HEK293 (cell line): Measurements from ENCODE around the gene ELOVL4.

Experiments
- CTCF ChIA-PET: fragments of 350-600 bp; formaldehyde crosslinking; extraction: SDS; loops from one replicate; lab custom pipeline; 2021; ENCODE audit warnings: antibody characterized with exemption; lab: Yijun Ruan, JAX
- POLR2A ChIA-PET: fragments of 300-600 bp; formaldehyde crosslinking; extraction: SDS; loops from one replicate; lab custom pipeline; 2020; ENCODE audit warnings: antibody characterized with exemption, inconsistent platforms; lab: Yijun Ruan, JAX
- H3K27ac ChIP-seq: fragments of 200-500 bp; sonication (Bioruptor generic); 2 replicates; pipeline ENCODE4 v1.5.1; 2014; ENCODE audit warnings: low read depth, low read length, control low read depth, inconsistent platforms; ENCODE audit errors: extremely low read depth
- H3K36me3 ChIP-seq, 2 experiments: fragments of 200-500 bp in 1 of 2; sonication (Bioruptor generic) in 1 of 2; 1 replicate in 1 of 2; 2 replicates in 1 of 2; pipeline ENCODE4 v1.5.1; 2014 to 2017; ENCODE audit warnings: inconsistent platforms in 2 of 2, low read length in 2 of 2; ENCODE audit not compliant: control insufficient read depth in 2 of 2, insufficient read depth in 1 of 2
- H3K4me1 ChIP-seq: fragments of 200-500 bp; sonication (Bioruptor generic); 2 replicates; pipeline ENCODE4 v1.5.1; 2014; ENCODE audit warnings: mild to moderate bottlenecking, low read length, inconsistent platforms; ENCODE audit not compliant: control insufficient read depth, insufficient read depth
- H3K4me3 ChIP-seq: 2 replicates; pipeline ENCODE4 v1.5.1; 2011; ENCODE audit warnings: low read depth, mild to moderate bottlenecking, control low read depth, low read length, moderate library complexity
- H3K9me3 ChIP-seq: fragments of 200-500 bp; sonication (Bioruptor generic); 2 replicates; pipeline ENCODE4 v1.5.1; 2014; ENCODE audit warnings: low read depth, low read length, inconsistent platforms; ENCODE audit not compliant: control insufficient read depth, insufficient read depth
- BCL6B ChIP-seq: fragments of 450-650 bp; formaldehyde crosslinking; IDR thresholded peaks from 2 replicates; pipeline ENCODE4 v1.5.1; 2017; ENCODE audit warnings: missing biosample characterization, missing genetic modification characterization
- GLIS2 ChIP-seq: fragments of 450-650 bp; formaldehyde crosslinking; IDR thresholded peaks from 2 replicates; pipeline ENCODE4 v1.5.1; 2016; ENCODE audit warnings: missing biosample characterization, missing genetic modification characterization
- KLF16 ChIP-seq: fragments of 450-650 bp; formaldehyde crosslinking; IDR thresholded peaks from 2 replicates; pipeline ENCODE4 v1.5.1; 2017; ENCODE audit warnings: missing biosample characterization, missing genetic modification characterization
- MEIS1 ChIP-seq: sonication (generic); formaldehyde crosslinking; IDR thresholded peaks from 2 replicates; pipeline ENCODE4 v1.8.1; 2022; ENCODE audit warnings: missing genetic modification reagents, mild to moderate bottlenecking, borderline replicate concordance
- MYNN ChIP-seq: fragments of 450-650 bp; formaldehyde crosslinking; IDR thresholded peaks from 2 replicates; pipeline ENCODE4 v1.5.1; 2016; ENCODE audit warnings: missing biosample characterization, missing genetic modification characterization, borderline replicate concordance
- SP7 ChIP-seq: fragments of 450-650 bp; formaldehyde crosslinking; IDR thresholded peaks from 2 replicates; pipeline ENCODE4 v1.5.1; 2016; ENCODE audit warnings: missing biosample characterization, missing genetic modification characterization
- ZNF292 ChIP-seq: fragments of 450-650 bp; formaldehyde crosslinking; IDR thresholded peaks from 2 replicates; pipeline ENCODE4 v1.5.1; 2016; ENCODE audit warnings: low read depth, missing biosample characterization, missing genetic modification characterization, borderline replicate concordance
- ZNF350 ChIP-seq: fragments of 450-650 bp; formaldehyde crosslinking; IDR thresholded peaks from 2 replicates; pipeline ENCODE4 v1.5.0; 2017; ENCODE audit warnings: missing biosample characterization, mild to moderate bottlenecking, missing genetic modification characterization
- ZNF391 ChIP-seq: fragments of 450-650 bp; formaldehyde crosslinking; IDR thresholded peaks from 2 replicates; pipeline ENCODE4 v1.5.1; 2016; ENCODE audit warnings: low read depth, missing biosample characterization, missing genetic modification characterization, borderline replicate concordance
- ZNF48 ChIP-seq: fragments of 450-650 bp; formaldehyde crosslinking; IDR thresholded peaks from 2 replicates; pipeline ENCODE4 v1.5.1; 2016; ENCODE audit warnings: missing biosample characterization, missing genetic modification characterization
- ZNF548 ChIP-seq: fragments of 450-650 bp; formaldehyde crosslinking; IDR thresholded peaks from 2 replicates; pipeline ENCODE4 v1.5.1; 2016; ENCODE audit warnings: missing biosample characterization, missing genetic modification characterization
- ZNF555 ChIP-seq: fragments of 450-650 bp; formaldehyde crosslinking; conservative IDR thresholded peaks from 2 replicates; pipeline ENCODE4 v1.5.1; 2017; ENCODE audit warnings: missing biosample characterization, mild to moderate bottlenecking, missing genetic modification characterization, inconsistent platforms
- ZNF580 ChIP-seq: fragments of 450-650 bp; formaldehyde crosslinking; IDR thresholded peaks from 2 replicates; pipeline ENCODE4 v1.5.1; 2016; ENCODE audit warnings: missing biosample characterization, missing genetic modification characterization
- ZNF624 ChIP-seq: fragments of 450-650 bp; formaldehyde crosslinking; IDR thresholded peaks from 2 replicates; pipeline ENCODE4 v1.5.1; 2017; ENCODE audit warnings: missing biosample characterization, missing genetic modification characterization
- ZNF76 ChIP-seq: fragments of 450-650 bp; formaldehyde crosslinking; IDR thresholded peaks from 2 replicates; pipeline ENCODE4; 2016; ENCODE audit warnings: low read depth, missing biosample characterization, missing genetic modification characterization, borderline replicate concordance
- ZNF777 ChIP-seq: fragments of 450-650 bp; formaldehyde crosslinking; IDR thresholded peaks from 2 replicates; pipeline ENCODE4 v1.5.1; 2017; ENCODE audit warnings: missing biosample characterization, missing genetic modification characterization, borderline replicate concordance
- TF ChIP-seq, protein P1 (sequence below): fragments of 450-650 bp; formaldehyde crosslinking; IDR thresholded peaks from 2 replicates; pipeline ENCODE4 v1.5.1; 2016; ENCODE audit warnings: missing biosample characterization, missing genetic modification characterization
- TF ChIP-seq, protein P2 (sequence below): fragments of 450-650 bp; formaldehyde crosslinking; IDR thresholded peaks from 2 replicates; pipeline ENCODE4 v1.5.1; 2016; ENCODE audit warnings: missing biosample characterization, missing genetic modification characterization
- TF ChIP-seq, protein P3 (sequence below): fragments of 450-650 bp; formaldehyde crosslinking; IDR thresholded peaks from 2 replicates; pipeline ENCODE4 v1.5.1; 2016; ENCODE audit warnings: missing biosample characterization, missing genetic modification characterization
- TF ChIP-seq, protein P4 (sequence below): fragments of 450-650 bp; formaldehyde crosslinking; IDR thresholded peaks from 2 replicates; pipeline ENCODE4 v1.5.0; 2017; ENCODE audit warnings: missing biosample characterization, missing genetic modification characterization, borderline replicate concordance

ELOVL4 gene

DNA sequence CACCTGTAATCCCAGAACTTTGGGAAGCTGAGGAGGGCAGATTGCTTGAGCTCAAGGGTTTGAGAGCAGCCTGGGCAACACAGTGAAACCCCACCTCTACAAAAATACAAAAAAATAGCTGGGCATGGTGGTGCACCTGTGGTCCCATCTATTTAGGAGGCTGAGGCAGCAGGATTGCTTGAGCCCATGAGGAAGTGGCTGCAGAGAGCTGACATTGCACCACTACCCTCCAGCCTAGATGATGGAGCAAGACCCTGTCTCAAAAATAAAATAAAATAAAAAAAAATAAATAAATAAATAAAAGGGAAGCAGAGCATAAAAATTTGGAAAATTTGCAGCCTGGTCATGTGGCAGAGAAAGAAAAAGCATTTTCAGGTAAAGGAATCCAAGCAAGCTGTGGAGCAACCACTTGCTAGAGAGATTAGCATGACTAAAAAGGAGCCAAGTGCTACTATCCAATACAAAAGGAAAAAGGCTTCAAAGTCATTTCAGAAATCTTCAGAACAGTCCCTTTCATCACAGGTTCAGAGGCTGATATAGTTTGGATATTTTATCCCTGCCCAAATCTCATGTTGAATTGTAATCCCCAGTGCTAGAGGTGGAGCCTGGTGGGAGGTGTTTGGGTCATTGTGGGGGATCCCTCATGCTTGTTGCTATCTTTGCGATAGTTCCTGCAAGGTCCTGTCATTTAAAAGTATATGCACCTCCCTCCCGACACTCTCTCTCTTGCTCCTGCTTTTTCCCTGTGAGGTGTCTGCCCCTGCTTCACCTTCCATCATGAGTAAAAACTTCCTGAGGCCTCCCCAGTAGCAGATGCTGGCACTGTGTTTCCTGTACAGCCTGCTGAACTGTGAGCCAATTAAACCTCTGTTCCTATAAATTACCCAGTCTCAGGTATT lies 45.9 kb upstream of the ELOVL4 start:
- no peak overlapping the region for H3K27ac ChIP-seq
- ChIA-PET POLR2A (no interaction called here), CTCF (interaction anchor here (1.1 kb wide), 1 partner anchor 11 kb away, joined by 4 read pairs; no protein-coding TSS in a partner anchor)

GRCh38 chr6:79989641-79990040 lies 42.3 kb upstream of the ELOVL4 start:
- ChIA-PET CTCF (interaction anchor here (0.6 to 1.0 kb wide), 2 partner anchors 43 to 1075 kb away, joined by 3 to 4 read pairs; no protein-coding TSS in a partner anchor), POLR2A (interaction anchor here (0.6 kb wide), 1 partner anchor 45 kb away, joined by 11 read pairs; no protein-coding TSS in a partner anchor)
- Histone ChIP-seq H3K36me3 (no peaks in the 10 kb centered on the region), H3K27ac (no peak overlapping the region), H3K4me1 (no peaks in the 10 kb centered on the region), H3K4me3 (no peak overlapping the region), H3K9me3 (no peaks in the 10 kb centered on the region)
- TF ChIP-seq ZNF777 (no peak), ZNF624 (no peak), ZNF391 (tag by site-specific recombination) (no peak), MEIS1 (CRISPR knock-in tag) (no peak), ZNF76 (tag by site-specific recombination) (no peak), SP7 (tag by site-specific recombination) (no peak), MYNN (tag by site-specific recombination) (no peak), ZNF548 (no peak), KLF16 (tag by site-specific recombination) (no peak), ZNF580 (tag by site-specific recombination) (no peak), ZNF350 (tag by site-specific recombination) (no peak), ZNF292 (tag by site-specific recombination) (no peak), ZNF555 (tag by site-specific recombination) (no peak), ZNF48 (tag by site-specific recombination) (no peak), BCL6B (tag by site-specific recombination) (no peak)
- TF ChIP-seq, protein P1, sequence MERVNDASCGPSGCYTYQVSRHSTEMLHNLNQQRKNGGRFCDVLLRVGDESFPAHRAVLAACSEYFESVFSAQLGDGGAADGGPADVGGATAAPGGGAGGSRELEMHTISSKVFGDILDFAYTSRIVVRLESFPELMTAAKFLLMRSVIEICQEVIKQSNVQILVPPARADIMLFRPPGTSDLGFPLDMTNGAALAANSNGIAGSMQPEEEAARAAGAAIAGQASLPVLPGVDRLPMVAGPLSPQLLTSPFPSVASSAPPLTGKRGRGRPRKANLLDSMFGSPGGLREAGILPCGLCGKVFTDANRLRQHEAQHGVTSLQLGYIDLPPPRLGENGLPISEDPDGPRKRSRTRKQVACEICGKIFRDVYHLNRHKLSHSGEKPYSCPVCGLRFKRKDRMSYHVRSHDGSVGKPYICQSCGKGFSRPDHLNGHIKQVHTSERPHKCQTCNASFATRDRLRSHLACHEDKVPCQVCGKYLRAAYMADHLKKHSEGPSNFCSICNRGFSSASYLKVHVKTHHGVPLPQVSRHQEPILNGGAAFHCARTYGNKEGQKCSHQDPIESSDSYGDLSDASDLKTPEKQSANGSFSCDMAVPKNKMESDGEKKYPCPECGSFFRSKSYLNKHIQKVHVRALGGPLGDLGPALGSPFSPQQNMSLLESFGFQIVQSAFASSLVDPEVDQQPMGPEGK = no peak
- TF ChIP-seq, protein P2, sequence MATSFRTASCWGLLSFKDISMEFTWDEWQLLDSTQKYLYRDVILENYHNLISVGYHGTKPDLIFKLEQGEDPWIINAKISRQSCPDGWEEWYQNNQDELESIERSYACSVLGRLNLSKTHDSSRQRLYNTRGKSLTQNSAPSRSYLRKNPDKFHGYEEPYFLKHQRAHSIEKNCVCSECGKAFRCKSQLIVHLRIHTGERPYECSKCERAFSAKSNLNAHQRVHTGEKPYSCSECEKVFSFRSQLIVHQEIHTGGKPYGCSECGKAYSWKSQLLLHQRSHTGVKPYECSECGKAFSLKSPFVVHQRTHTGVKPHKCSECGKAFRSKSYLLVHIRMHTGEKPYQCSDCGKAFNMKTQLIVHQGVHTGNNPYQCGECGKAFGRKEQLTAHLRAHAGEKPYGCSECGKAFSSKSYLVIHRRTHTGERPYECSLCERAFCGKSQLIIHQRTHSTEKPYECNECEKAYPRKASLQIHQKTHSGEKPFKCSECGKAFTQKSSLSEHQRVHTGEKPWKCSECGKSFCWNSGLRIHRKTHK (tag by site-specific recombination) = no peak
- TF ChIP-seq, protein P3, sequence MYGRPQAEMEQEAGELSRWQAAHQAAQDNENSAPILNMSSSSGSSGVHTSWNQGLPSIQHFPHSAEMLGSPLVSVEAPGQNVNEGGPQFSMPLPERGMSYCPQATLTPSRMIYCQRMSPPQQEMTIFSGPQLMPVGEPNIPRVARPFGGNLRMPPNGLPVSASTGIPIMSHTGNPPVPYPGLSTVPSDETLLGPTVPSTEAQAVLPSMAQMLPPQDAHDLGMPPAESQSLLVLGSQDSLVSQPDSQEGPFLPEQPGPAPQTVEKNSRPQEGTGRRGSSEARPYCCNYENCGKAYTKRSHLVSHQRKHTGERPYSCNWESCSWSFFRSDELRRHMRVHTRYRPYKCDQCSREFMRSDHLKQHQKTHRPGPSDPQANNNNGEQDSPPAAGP (tag by site-specific recombination) = no peak
- TF ChIP-seq, protein P4, sequence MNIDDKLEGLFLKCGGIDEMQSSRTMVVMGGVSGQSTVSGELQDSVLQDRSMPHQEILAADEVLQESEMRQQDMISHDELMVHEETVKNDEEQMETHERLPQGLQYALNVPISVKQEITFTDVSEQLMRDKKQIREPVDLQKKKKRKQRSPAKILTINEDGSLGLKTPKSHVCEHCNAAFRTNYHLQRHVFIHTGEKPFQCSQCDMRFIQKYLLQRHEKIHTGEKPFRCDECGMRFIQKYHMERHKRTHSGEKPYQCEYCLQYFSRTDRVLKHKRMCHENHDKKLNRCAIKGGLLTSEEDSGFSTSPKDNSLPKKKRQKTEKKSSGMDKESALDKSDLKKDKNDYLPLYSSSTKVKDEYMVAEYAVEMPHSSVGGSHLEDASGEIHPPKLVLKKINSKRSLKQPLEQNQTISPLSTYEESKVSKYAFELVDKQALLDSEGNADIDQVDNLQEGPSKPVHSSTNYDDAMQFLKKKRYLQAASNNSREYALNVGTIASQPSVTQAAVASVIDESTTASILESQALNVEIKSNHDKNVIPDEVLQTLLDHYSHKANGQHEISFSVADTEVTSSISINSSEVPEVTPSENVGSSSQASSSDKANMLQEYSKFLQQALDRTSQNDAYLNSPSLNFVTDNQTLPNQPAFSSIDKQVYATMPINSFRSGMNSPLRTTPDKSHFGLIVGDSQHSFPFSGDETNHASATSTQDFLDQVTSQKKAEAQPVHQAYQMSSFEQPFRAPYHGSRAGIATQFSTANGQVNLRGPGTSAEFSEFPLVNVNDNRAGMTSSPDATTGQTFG (tag by site-specific recombination) = no peak

More for the DNA sequence above, 45.9 kb upstream of the ELOVL4 start:
- no peaks in the 10 kb centered on the region for H3K36me3 ChIP-seq
- no peak overlapping the region for H3K4me3 ChIP-seq
- H3K9me3 ChIP-seq = no peaks in the 10 kb centered on the region
- TF ChIP-seq MYNN (tag by site-specific recombination) (no peak), GLIS2 (tag by site-specific recombination) (no peak)
- H3K4me1 ChIP-seq = no peaks in the 10 kb centered on the region
